Upper lobe of right lung (tissue), 1 donor: ENCODE data around the gene KIF16B. TPM values are rescaled to one million over a fixed set of nuclear protein-coding genes. Genes with fewer than 3 reads are reported as not detected.

Experiments used
- ATAC-seq: fragments of 200-7000 bp; cut with Tn5 transposase; one replicate; pipeline ENCODE4 v1.9.1; 2020; ENCODE audit warnings: mild to moderate bottlenecking, moderate library complexity
- DNase-seq: peaks from one replicate; pipeline ENCODE4 v3.0.0-alpha.2; 2020
- H3K27ac ChIP-seq: fragments of 200-600 bp; one replicate; pipeline ENCODE4 v1.8.0; 2022
- H3K27me3 ChIP-seq: fragments of 200-600 bp; one replicate; pipeline ENCODE4 v1.8.0; 2022; ENCODE audit warnings: mild to moderate bottlenecking
- H3K36me3 ChIP-seq: fragments of 200-600 bp; one replicate; pipeline ENCODE4 v1.8.0; 2022
- H3K4me1 ChIP-seq: fragments of 200-600 bp; one replicate; pipeline ENCODE4 v1.8.0; 2022
- H3K4me3 ChIP-seq: fragments of 200-600 bp; one replicate; pipeline ENCODE4 v1.8.0; 2022; ENCODE audit warnings: mild to moderate bottlenecking
- H3K9me3 ChIP-seq: fragments of 200-600 bp; one replicate; pipeline ENCODE4 v1.8.0; 2022
- intact Hi-C: fragments of 100-400 bp; cut with DNase I; formaldehyde crosslinking; loops from one replicate; pipeline ENCODE4 v1.11.0; 2022
- total RNA-seq: library from RNA; stranded (reverse); fragmentation: NEBNext Ultra II Directional; extraction: Animal tissue kit (Norgen Biotek cat#: 25700); gene quantifications from one replicate; pipeline ENCODE4 v1.2.1, GENCODE V29; 2021
- TF ChIP-seq, protein P1 (sequence below): fragments of 200-600 bp; IDR thresholded peaks from one replicate; pipeline ENCODE4 v1.8.0; 2022; ENCODE audit warnings: antibody characterized with exemption
- donor health status: DM: no; HTN: yes; CAD: no; lungs with severe emphysema.

KIF16B gene
- total RNA-seq, 1 donor from 2014 or later: 21.6 TPM

GRCh38 chr20:16363506-16364319 is 209.5 kb downstream of the KIF16B start:
- ATAC-seq: no peak
- DNase-seq: no peak
- Histone ChIP-seq H3K27ac (no peak overlapping the region), H3K27me3 (no peaks in the 10 kb centered on the region), H3K4me1 (no peaks in the 10 kb centered on the region), H3K4me3 (no peak overlapping the region), H3K9me3 (no peaks in the 10 kb centered on the region), H3K36me3 (peaks cover 12% of the 10 kb centered on the region)
- TF ChIP-seq, protein P1, sequence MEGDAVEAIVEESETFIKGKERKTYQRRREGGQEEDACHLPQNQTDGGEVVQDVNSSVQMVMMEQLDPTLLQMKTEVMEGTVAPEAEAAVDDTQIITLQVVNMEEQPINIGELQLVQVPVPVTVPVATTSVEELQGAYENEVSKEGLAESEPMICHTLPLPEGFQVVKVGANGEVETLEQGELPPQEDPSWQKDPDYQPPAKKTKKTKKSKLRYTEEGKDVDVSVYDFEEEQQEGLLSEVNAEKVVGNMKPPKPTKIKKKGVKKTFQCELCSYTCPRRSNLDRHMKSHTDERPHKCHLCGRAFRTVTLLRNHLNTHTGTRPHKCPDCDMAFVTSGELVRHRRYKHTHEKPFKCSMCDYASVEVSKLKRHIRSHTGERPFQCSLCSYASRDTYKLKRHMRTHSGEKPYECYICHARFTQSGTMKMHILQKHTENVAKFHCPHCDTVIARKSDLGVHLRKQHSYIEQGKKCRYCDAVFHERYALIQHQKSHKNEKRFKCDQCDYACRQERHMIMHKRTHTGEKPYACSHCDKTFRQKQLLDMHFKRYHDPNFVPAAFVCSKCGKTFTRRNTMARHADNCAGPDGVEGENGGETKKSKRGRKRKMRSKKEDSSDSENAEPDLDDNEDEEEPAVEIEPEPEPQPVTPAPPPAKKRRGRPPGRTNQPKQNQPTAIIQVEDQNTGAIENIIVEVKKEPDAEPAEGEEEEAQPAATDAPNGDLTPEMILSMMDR: no peak
- intact Hi-C loops: no loop called here

GRCh38 chr20:16362642-16363041 is 210.6 kb downstream of the KIF16B start:
- H3K27ac ChIP-seq: no peak overlapping the region
- H3K4me1 ChIP-seq: no peaks in the 10 kb centered on the region
- intact Hi-C loops: no loop called here
- peaks cover 5% of the 10 kb centered on the region for H3K36me3 ChIP-seq
- H3K4me3 ChIP-seq: no peak overlapping the region
- no peaks in the 10 kb centered on the region for H3K27me3 ChIP-seq
- TF ChIP-seq, protein P1: no peak
- H3K9me3 ChIP-seq: no peaks in the 10 kb centered on the region
- no peak for ATAC-seq
- no peak for DNase-seq

- H3K27me3 ChIP-seq: no peaks in the 10 kb centered on the region
- TF ChIP-seq, protein P1: no peak
- no peak overlapping the region for H3K27ac ChIP-seq
- H3K4me1 ChIP-seq: no peaks in the 10 kb centered on the region
- H3K4me3 ChIP-seq: no peak overlapping the region
- H3K9me3 ChIP-seq: no peaks in the 10 kb centered on the region
- DNase-seq (no peak), ATAC-seq (no peak)
- no peaks in the 10 kb centered on the region for H3K36me3 ChIP-seq
- intact Hi-C loops: no loop called here
Observed at GRCh38 chr20:16360668-16361067, 212.6 kb downstream of the KIF16B start.

DNA sequence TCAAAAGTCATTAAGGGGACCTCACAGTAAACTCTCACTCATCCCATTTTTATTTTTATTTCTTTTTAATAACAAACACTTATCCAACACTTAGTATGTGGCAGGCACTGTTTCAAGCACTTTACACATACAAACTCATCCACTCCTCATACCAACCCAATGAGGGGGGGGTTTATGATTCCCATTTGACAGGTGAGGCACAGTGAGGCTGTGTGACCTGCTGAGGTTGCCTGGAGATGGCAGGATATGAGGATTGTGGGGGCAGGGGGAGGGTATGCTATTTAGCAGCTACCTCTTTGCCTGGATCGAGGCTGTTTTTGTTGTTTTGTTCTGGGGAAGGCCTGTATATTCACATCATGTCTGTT is 219.8 kb downstream of the KIF16B start:
- H3K4me1 ChIP-seq: no peaks in the 10 kb centered on the region
- H3K36me3 ChIP-seq: no peaks in the 10 kb centered on the region
- no peaks in the 10 kb centered on the region for H3K9me3 ChIP-seq
- no peak overlapping the region for H3K27ac ChIP-seq
- TF ChIP-seq, protein P1: no peak
- intact Hi-C loops: no loop called here
- H3K27me3 ChIP-seq: no peaks in the 10 kb centered on the region
- DNase-seq (no peak), ATAC-seq (no peak)
- H3K4me3 ChIP-seq: no peak overlapping the region

DNA sequence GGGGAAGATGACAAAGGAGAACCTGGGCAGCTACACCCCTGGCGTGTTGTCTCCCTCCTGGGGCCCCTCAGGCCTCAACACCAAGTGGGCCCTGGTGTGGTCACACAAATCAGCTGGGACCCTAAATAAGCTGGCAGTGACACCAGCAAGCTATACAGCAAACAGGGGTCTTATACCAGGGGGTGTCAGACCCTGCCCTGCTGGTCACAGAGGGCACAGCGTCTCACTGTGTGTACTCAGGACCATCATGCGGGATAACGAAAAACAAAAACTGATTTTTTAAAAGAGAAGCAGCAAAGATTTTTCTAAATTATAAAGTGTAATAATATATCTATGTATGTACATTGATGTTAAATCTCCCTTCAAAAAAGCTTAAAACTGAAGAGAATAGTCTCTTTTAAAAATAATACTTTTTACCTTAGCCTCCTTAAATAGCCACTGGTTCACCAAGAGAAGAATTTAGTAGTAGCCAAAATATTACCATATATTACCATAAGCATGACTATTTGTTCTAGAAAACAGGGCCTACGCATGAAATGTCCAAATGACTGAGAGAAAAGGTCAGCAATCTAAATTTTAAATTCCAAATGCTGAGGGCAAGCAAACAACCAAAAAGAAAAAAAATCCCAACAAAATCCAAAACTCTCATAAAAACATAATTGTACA is 220.4 kb downstream of the KIF16B start:
- no peak for ATAC-seq
- no peak overlapping the region for H3K4me3 ChIP-seq
- TF ChIP-seq, protein P1: no peak
- no peak overlapping the region for H3K27ac ChIP-seq
- no peak for DNase-seq
- intact Hi-C loops: no loop called here
- H3K36me3 ChIP-seq: no peaks in the 10 kb centered on the region
- H3K27me3 ChIP-seq: no peaks in the 10 kb centered on the region
- H3K9me3 ChIP-seq: no peaks in the 10 kb centered on the region
- H3K4me1 ChIP-seq: no peaks in the 10 kb centered on the region
